Measurements from ENCODE around the gene CD37.

CD37 gene

DNA sequence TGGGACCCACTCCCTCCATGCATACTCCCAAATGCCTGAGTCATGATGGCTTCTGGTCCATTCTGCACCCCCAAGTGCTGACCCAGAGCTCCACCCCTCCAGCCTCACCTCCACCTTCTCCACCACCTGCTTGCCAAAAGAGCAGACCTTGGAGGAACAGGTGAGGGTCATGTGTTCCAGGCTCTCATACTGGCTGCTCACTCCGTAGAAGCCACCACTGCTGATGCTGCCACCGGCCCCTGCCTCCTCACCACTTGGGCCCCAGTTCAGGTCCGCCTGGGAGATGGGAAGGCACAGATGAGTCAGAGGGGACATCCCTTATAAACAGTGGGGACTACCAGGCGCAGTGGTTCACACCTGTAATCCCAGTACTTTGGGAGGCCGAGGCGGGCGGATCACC, 7.9 kb downstream of the CD37 start:
- DNase-seq (ENCODE audit: low spot score) (peak; percentile 26), ATAC-seq (ENCODE audit: low read depth) (no peak)
- Histone ChIP-seq H3K4me3 (ENCODE audit: severe bottlenecking) (no peak overlapping the region), H3K9me3 (ENCODE audit: severe bottlenecking) (no peaks in the 10 kb centered on the region), H3K27me3 (ENCODE audit: insufficient read depth, poor library complexity, severe bottlenecking) (no peaks in the 10 kb centered on the region), H3K4me1 (ENCODE audit: insufficient read depth, poor library complexity, severe bottlenecking) (no peaks in the 10 kb centered on the region), H3K27ac (ENCODE audit: poor library complexity, severe bottlenecking) (no peak overlapping the region), H3K36me3 (ENCODE audit: low read depth) (peaks cover 13% of the 10 kb centered on the region)
- TF ChIP-seq CTCF (IDR thresholded peaks at IDR 0.05; ENCODE audit: poor library complexity, severe bottlenecking), result no peak

DNA sequence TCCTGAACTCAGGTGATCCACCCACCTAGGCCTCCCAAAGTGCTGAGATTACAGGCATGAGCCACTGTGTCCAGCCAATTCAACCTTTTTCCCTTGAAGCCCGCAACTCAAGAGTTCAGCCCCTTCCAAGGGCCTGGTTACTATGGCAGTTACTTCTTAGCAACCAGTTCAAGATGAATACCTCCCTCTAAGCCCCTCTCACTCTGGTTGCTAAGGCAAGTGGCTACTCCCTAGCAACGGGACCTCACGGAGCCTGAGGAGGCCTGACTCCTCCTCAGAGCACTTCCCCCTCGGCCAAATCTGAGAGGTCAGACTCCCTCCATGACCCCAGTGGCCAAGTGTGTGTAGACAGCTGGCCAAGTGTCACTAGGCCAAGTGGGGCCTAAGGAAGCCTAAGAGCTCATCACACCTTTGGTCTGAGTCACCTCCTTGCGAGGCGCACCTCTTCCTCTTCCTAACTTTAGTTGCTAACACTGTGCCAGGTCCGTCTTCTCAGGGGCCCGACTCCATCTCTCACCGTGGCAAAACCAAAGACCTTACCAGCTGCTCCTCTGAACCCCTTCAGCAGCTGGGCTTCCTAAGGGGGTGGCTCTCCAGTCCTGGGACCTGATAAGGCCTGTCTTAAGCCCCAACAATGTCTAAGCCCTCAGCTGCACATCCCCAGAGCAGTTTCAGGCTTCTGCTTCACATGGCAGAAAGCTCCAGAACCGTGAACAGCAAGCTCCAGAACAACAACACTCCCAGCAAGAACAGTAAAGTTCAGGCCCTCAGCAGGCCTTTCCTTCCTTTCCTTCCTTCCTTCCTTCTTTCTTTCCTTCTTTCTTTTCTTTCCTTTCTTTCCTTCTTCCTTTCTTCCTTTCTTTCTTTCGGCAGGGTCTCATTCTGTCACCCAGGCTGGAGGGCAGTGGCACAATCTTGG, 9.6 kb downstream of the CD37 start:
- peaks cover 16% of the 10 kb centered on the region for H3K36me3 ChIP-seq (ENCODE audit: low read depth)
- no peak for TF ChIP-seq CTCF (IDR thresholded peaks at IDR 0.05; ENCODE audit: poor library complexity, severe bottlenecking)
- no peak overlapping the region for H3K27ac ChIP-seq (ENCODE audit: poor library complexity, severe bottlenecking)
- no peaks in the 10 kb centered on the region for H3K4me1 ChIP-seq (ENCODE audit: insufficient read depth, poor library complexity, severe bottlenecking)
- no peaks in the 10 kb centered on the region for H3K9me3 ChIP-seq (ENCODE audit: severe bottlenecking)
- H3K27me3 ChIP-seq (ENCODE audit: insufficient read depth, poor library complexity, severe bottlenecking), result no peaks in the 10 kb centered on the region
- no peak overlapping the region for H3K4me3 ChIP-seq (ENCODE audit: severe bottlenecking)
- no peak for DNase-seq (ENCODE audit: low spot score)
- ATAC-seq (ENCODE audit: low read depth), result no peak

- H3K4me1 ChIP-seq (ENCODE audit: insufficient read depth, poor library complexity, severe bottlenecking), result no peaks in the 10 kb centered on the region
- peaks cover 33% of the 10 kb centered on the region for H3K36me3 ChIP-seq (ENCODE audit: low read depth)
- TF ChIP-seq CTCF (IDR thresholded peaks at IDR 0.05; ENCODE audit: poor library complexity, severe bottlenecking), result no peak
- no peaks in the 10 kb centered on the region for H3K9me3 ChIP-seq (ENCODE audit: severe bottlenecking)
- ATAC-seq (ENCODE audit: low read depth), result no peak
- DNase-seq (ENCODE audit: low spot score), result no peak
- no peak overlapping the region for H3K27ac ChIP-seq (ENCODE audit: poor library complexity, severe bottlenecking)
- H3K27me3 ChIP-seq (ENCODE audit: insufficient read depth, poor library complexity, severe bottlenecking), result no peaks in the 10 kb centered on the region
- no peak overlapping the region for H3K4me3 ChIP-seq (ENCODE audit: severe bottlenecking)
Observed at GRCh38 chr19:49347191-49347590, 12.0 kb downstream of the CD37 start.

- H3K36me3 ChIP-seq (ENCODE audit: low read depth), result peaks cover 33% of the 10 kb centered on the region
- peak; percentile 90 for ATAC-seq (ENCODE audit: low read depth)
- DNase-seq (ENCODE audit: low spot score), result no peak
- H3K27me3 ChIP-seq (ENCODE audit: insufficient read depth, poor library complexity, severe bottlenecking), result no peaks in the 10 kb centered on the region
- TF ChIP-seq CTCF (IDR thresholded peaks at IDR 0.05; ENCODE audit: poor library complexity, severe bottlenecking), result peak; percentile 30
- no peak overlapping the region for H3K27ac ChIP-seq (ENCODE audit: poor library complexity, severe bottlenecking)
- H3K4me3 ChIP-seq (ENCODE audit: severe bottlenecking), result no peak overlapping the region
- H3K9me3 ChIP-seq (ENCODE audit: severe bottlenecking), result no peaks in the 10 kb centered on the region
- no peaks in the 10 kb centered on the region for H3K4me1 ChIP-seq (ENCODE audit: insufficient read depth, poor library complexity, severe bottlenecking)
Observed at GRCh38 chr19:49347835-49348234, 12.6 kb downstream of the CD37 start.

All from RWPE2 (cell line).